GM19238 (cell line): ENCODE measurements around the gene ENTHD1.

Experiments used
- DNase-seq: peaks from one replicate; pipeline ENCODE4 v3.0.0; 2011; ENCODE audit warnings: low spot score; ENCODE audit not compliant: insufficient read length

The ENTHD1 gene

GRCh38 chr22:39800790-39801520 is 92.6 kb downstream of the ENTHD1 start:
- no peak for DNase-seq

DNA sequence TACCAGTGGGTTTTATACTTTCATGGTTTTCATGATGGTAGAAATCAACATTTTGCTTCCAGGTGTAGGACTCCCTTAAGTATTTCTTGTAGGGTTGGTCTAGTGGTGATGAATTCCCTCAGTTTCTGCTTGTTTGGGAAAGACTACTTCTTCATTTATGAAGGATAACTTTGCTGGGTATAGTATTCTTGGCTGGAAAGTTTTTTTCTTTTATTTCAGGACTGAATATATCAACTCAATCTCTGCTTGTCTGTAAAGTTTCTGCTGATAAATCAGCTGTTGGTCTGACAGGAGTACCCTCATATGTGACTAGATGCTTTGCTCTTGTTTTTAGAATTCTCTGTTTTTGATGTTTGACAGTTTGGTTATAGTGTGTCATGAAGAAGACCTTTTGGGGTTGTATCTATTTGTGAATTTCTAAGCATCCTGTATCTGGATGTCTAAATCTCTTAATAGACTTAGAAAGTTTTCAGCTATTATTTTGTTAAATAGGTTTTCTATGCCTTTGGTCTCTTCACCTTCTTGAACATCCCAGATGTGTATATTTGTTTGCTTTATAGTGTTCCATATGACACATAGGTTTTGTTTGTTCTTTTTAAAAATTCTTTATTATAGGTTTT is 95.9 kb downstream of the ENTHD1 start:
- no peak for DNase-seq

DNA sequence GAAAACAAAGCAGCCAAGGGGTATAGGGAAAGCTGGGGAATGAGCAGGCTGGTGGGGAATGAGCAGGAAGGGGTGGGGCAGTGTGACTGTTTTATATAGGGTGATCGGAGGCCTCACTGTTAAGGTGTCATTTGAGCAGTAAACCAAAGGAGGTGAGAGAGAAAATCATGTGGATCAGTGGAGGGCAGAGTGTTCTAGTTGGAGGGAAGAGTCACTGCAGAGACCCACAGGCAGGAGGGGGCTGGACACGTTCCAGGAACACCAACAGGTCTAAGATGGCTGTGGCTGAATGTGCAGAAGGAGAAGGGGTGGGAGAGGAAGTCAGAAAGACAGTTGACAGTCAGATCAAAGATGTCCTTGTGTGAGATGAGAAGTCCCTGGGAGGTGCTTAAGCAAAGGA is 103.8 kb downstream of the ENTHD1 start:
- DNase-seq = no peak

GRCh38 chr22:39785232-39785631 is 108.3 kb downstream of the ENTHD1 start:
- no peak for DNase-seq

DNA sequence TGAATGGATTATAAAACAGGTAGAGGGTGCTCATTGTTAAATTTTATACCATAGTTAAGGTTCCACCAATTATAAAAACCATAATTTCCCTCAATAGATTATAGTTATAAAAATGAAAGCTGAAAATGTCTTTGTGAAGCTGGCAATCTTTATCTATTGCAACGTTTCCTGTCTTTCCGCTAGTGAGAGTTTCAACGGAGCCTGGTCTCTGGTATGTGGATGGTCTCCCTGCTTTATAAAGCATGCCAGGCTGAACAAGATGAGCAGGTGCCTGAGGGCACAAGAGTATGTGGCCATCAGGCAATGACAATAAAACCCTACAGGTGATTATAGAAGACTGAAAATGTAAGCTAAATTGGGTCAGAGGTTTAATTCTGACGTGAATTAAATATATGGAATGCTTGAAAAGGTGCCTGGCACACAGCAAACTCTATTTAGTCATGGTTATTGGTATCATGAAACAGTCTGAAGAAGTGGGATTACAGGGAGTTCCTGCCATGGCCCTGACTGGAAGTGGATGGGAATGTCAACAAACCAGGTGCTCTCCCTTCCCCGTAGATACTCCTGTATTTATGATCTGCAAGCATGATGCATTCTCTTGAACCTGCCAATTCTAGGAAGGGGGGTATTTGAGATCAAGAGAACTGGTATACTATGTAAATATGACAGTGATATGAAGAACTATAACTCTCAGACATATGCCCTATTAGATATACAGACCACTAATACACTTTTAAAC is 115.7 kb downstream of the ENTHD1 start:
- no peak for DNase-seq

DNA sequence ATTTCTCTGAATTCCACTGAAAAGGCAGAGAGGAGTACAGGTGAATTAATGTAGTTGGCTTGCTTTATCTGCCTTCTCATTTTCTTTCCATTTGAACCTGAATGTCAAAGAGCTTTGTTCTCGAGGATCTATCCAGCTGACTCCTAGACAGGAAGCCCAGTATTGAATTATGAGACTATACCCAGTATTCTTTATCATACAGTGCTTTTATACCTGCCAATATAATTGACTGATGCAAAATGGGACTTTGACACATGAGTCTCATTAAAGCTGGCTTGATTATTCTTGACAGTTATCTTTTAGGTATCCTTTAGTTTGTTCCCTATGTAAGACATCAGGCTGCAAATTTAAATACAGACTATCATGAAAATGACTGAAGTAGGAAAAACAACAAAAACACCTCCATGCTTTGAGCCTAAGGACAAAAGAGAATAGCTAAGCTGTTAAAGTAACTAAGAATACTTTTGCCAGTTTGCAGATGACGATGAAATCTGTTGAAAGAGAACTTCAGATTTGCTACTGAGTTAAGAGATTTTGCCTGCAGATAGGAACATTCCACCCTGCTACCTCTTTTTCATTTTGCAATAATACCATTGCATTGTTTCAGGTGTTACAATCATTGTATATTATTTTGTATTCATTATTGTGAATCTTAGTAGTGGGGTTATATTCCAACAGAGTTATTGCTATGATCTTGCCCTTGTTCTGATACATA is 117.1 kb downstream of the ENTHD1 start:
- DNase-seq = no peak

- peak; percentile 23 for DNase-seq
Observed at GRCh38 chr22:39773976-39774539, 119.5 kb downstream of the ENTHD1 start.

- no peak for DNase-seq
Observed at GRCh38 chr22:39773503-39773902, 120.1 kb downstream of the ENTHD1 start.

- DNase-seq = no peak
Observed at GRCh38 chr22:39771486-39771885, 122.1 kb downstream of the ENTHD1 start.

DNA sequence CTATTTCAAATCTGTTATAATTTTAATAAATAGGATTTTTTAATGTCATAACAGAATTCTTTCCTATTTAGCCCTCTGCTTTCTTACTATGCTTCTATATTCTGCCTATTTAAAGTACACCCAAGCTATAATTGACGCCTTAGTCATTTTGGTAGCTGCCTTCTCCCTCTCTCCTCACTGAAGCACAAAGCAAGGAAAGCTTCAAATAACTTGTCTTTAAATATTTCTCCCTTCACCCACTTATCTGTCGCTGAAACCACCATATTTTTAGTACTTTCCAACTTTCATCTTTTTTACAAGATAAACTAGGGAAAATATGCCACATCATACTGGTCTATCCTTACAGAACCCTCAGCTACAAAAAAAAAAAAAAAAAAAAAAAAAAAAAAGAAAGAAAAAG is 127.9 kb downstream of the ENTHD1 start:
- no peak for DNase-seq

GRCh38 chr22:39765046-39765445 is 128.5 kb downstream of the ENTHD1 start:
- DNase-seq = no peak

- DNase-seq = no peak
Observed at GRCh38 chr22:39763276-39763675, 130.3 kb downstream of the ENTHD1 start.

DNA sequence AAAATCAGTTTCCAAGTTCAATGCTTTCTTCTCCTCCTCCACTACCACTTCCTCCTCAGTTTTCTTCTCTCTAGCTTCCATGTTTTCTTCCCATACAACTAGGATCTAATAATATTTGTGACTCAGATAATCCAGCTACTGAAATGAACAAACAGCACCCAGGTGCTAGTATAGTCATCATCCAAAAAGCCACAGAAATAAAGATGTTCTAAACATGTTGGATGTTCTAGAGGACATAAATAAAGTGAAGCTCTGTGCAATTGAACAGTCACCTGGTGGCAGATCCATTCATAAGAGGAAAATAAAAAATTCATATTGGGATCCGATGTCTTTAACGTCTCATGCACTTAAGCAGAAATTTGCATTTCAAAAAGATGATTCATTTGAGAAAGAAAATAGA is 142.8 kb downstream of the ENTHD1 start:
- no peak for DNase-seq

GRCh38 chr22:39748877-39749276 is 144.7 kb downstream of the ENTHD1 start:
- DNase-seq = no peak

- DNase-seq = no peak
Observed at GRCh38 chr22:39746600-39747262, 146.8 kb downstream of the ENTHD1 start.

DNA sequence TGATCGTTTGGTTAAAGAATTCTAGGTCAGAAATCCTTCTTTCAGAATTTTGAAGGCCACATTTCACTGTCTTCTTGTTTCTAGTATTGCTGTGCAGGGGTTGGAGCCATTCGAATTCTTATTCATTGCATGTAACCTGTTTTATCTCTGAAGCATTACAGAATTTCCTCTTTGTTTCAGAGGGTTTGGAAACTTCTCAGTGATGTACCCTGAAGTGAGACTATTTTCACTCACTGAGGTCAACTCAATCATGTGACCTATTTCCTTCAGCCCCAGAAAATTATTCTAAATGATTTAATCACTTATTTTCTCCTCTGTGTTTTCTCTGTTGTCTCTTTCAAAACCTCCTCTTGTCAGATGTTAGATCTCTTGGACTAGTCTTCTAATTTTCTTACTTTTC is 147.8 kb downstream of the ENTHD1 start:
- no peak for DNase-seq

GRCh38 chr22:39744353-39744752 is 149.2 kb downstream of the ENTHD1 start:
- no peak for DNase-seq

DNA sequence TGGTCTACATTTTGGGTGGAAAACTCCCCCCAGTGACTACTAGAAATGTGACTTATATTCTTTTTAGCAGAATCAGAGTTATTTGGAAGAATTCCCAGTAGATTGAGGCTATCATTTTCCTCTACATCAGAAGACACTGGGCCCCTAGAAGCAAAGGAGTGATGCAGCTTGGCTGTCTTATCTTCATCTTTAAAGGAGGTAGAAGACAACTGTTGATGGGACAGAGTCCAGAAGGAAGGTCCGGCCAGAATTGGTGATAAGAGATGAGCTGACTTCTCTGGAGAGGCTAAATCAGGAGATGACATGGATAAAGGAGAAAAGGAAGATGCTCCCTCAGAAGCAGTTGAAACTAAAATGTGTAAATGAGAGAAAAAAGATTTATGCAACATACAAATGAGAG is 149.6 kb downstream of the ENTHD1 start:
- no peak for DNase-seq

DNA sequence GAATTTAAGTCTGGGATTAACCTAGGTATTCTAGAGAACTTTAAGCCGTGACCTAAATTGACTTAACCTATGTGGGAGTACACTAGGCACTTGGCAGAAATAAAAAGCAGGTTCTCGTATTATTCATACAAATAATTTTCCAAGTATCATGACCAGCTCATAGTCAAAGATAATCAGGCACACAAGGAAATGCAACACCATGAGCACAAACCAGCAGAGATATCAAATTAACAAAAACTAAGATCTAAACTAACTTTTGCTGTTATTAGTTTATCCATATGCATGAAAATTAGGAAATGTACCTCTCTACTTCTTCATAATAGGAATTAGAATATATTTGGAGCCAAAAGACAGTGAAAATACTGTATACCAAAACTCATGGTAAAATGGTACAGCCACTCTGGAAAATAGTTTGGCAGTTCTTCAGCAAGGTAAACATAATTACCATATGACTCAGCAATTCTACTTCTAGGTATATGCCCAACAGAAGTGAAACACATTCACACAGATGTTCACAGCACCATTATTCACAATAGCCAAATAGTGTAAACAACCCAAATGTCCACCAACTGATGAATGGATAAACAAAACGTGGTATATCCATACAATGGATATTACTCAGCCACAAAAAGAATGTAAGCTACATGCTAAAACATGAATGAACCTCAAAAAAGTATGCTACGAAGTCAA is 154.1 kb downstream of the ENTHD1 start:
- no peak for DNase-seq

DNA sequence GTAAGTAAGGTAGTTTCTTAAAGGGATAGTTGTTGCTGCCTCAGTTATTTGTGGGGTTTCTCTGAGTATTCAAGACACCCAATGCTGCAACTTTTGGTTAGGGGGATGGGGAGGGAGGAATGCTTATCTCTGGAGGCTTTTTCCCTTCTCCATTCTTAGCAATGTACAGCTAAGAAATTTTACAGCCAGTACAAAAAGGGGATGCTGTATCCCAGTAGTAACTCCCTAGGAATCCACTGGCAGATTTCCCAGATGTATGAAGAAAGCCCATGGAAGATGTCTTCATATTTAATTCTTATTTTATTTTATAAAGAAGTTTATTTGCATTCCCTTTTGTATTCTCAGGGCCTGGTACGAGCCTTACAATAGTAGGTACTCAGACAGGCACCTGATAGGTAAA is 154.8 kb downstream of the ENTHD1 start:
- DNase-seq = no peak
